ENCODE measurements around the gene RAB10. TPM values are rescaled to one million over a fixed set of nuclear protein-coding genes. Genes with fewer than 3 reads are reported as not detected.

RAB10 gene
- total and polyA plus RNA-seq, 9 of the 15 experiments (the other 6 are each of a cell fraction or from before 2014, with no cell fraction given) = 25.1 to 214 (median 157) TPM

GRCh38 chr2:25988134-25988533 is 45.8 kb upstream of the RAB10 start:
- Histone ChIP-seq H3K9me1 (ENCODE audit: control insufficient read depth, insufficient read depth, low read length) (no peaks in the 10 kb centered on the region), H3K4me3 (no peak overlapping the region), H3K9ac (ENCODE audit: insufficient read depth in 1 of 2, low read depth in 2 of 2, low read length in 2 of 2) (no peak overlapping the region), H3K9me3 (replicated peaks; ENCODE audit: control insufficient read depth, insufficient read depth, low read depth, low read length) (no peaks in the 10 kb centered on the region), H2AFZ (ENCODE audit: low read depth, low read length) (peak overlapping the region; percentile 32), H3K4me1 (replicated peaks in 1 of 2; ENCODE audit: control insufficient read depth in 2 of 2, insufficient read depth in 2 of 2, low read length in 2 of 2) (peaks cover 2 to 8% of the 10 kb centered on the region in 2 experiments), H3K79me2 (ENCODE audit: control insufficient read depth, insufficient read depth, low read length) (no peaks in the 10 kb centered on the region), H3K36me3 (ENCODE audit: control insufficient read depth, insufficient read depth, low read length) (no peaks in the 10 kb centered on the region), H3K4me2 (ENCODE audit: insufficient read depth, low read length) (no peak overlapping the region), H4K20me1 (replicated peaks; ENCODE audit: control insufficient read depth, insufficient read depth, low read length) (no peaks in the 10 kb centered on the region), H3K27ac (ENCODE audit: extremely low read depth, low read depth, low read length) (no peak overlapping the region), H3K27me3 (ENCODE audit: control insufficient read depth in 2 of 2, insufficient read depth in 2 of 2, low read length in 2 of 2) (no peaks in the 10 kb centered on the region)
- FAIRE-seq (no peak), DNase-seq (ENCODE audit: extremely low read depth in 1 of 4, low spot score in 3 of 4) (no peak), ATAC-seq (no peak)
- 64% methylated on average over 9 of the region's 9 CpGs for WGBS (ENCODE audit: insufficient coverage, low coverage, missing lambda C conversion rate)
- CTCF ChIA-PET (ENCODE audit: low intra/inter-chr PET ratio) = no interaction called here
- BruUV-seq (replicated peaks) = no TSS peak
- intact Hi-C loops (cut with micrococcal nuclease) = no loop called here
- POLR2A ChIA-PET = interaction anchor here (1.6 kb wide), 1 partner anchor 11 kb away, joined by 4 read pairs; no protein-coding TSS in a partner anchor
- in situ Hi-C loops (cut with MboI) = no loop called here
- no peak for TF ChIP-seq ZNF639 (CRISPR knock-in tag; conservative IDR thresholded peaks at IDR 0.05 in 1 of 2, IDR thresholded peaks at IDR 0.05 in 1 of 2)
- no peak for TF ChIP-seq RBFOX2 (IDR thresholded peaks at IDR 0.05; ENCODE audit: low read depth, low read length)
- no peak for TF ChIP-seq CXXC5 (CRISPR knock-in tag; IDR thresholded peaks at IDR 0.05)
- TF ChIP-seq HEY1 (CRISPR knock-in tag; IDR thresholded peaks at IDR 0.05; ENCODE audit: borderline replicate concordance) = no peak
- no peak for TF ChIP-seq BHLHE40 (IDR thresholded peaks at IDR 0.05; ENCODE audit: low read length)
- TF ChIP-seq ZKSCAN3 (CRISPR knock-in tag; IDR thresholded peaks at IDR 0.05) = no peak
- TF ChIP-seq NFXL1 (CRISPR knock-in tag; IDR thresholded peaks at IDR 0.05) = no peak
- no peak for TF ChIP-seq FOXP4 (CRISPR knock-in tag; IDR thresholded peaks at IDR 0.05; ENCODE audit: borderline replicate concordance)
- TF ChIP-seq ZNF57 (CRISPR knock-in tag; IDR thresholded peaks at IDR 0.05) = no peak
- TF ChIP-seq ZBTB43 (CRISPR knock-in tag; IDR thresholded peaks at IDR 0.05) = no peak
- TF ChIP-seq ATF2 (CRISPR knock-in tag; IDR thresholded peaks at IDR 0.05) = no peak
- TF ChIP-seq SMARCC2 (IDR thresholded peaks at IDR 0.05; ENCODE audit: low read depth) = no peak
